Heart right ventricle (tissue), 16 donors: ENCODE results near the gene CCT8. TPM values are rescaled to one million over a fixed set of nuclear protein-coding genes. Genes with fewer than 3 reads are reported as not detected.

Source experiments
- ATAC-seq, 8 donors: fragments of 200-7000 bp; cut with Tn5 transposase; one replicate each; pipeline ENCODE4 v1.9.1; 2020; ENCODE audit warnings: mild to moderate bottlenecking in 8 of 8, moderate library complexity in 8 of 8, moderate number of reproducible peaks in 1 of 8
- DNase-seq, 2 donors: peaks; one replicate each; pipeline ENCODE4 v3.0.0-alpha.2; 2020
- H3K27ac ChIP-seq, 10 donors: fragments of 200-600 bp; sonication (generic) in 2 of 10; one replicate each; pipeline versions ENCODE4 v1.5.0 to v1.8.0; 2020 to 2022; ENCODE audit warnings: mild to moderate bottlenecking in 3 of 10
- H3K27me3 ChIP-seq, 7 donors: fragments of 200-600 bp; one replicate each; pipeline ENCODE4 v1.8.0; 2021 to 2022; ENCODE audit warnings: mild to moderate bottlenecking in 2 of 7
- H3K36me3 ChIP-seq, 9 donors: fragments of 200-600 bp; sonication (generic) in 1 of 9; one replicate each; pipeline versions ENCODE4 v1.5.0 to v1.8.0; 2020 to 2022; ENCODE audit warnings: mild to moderate bottlenecking in 2 of 9
- H3K4me1 ChIP-seq, 9 donors: fragments of 200-600 bp; sonication (generic) in 1 of 9; one replicate each; pipeline versions ENCODE4 v1.5.0 to v1.8.0; 2020 to 2022; ENCODE audit warnings: mild to moderate bottlenecking in 4 of 9
- H3K4me3 ChIP-seq, 10 donors: fragments of 200-600 bp; sonication (generic) in 2 of 10; one replicate each; pipeline versions ENCODE4 v1.5.0 to v1.8.0; 2020 to 2022; ENCODE audit warnings: mild to moderate bottlenecking in 7 of 10, moderate library complexity in 2 of 10
- H3K9me3 ChIP-seq, 11 donors: fragments of 200-600 bp in 10 of 11; sonication (generic) in 2 of 11; one replicate each; pipeline versions ENCODE4 v1.5.0 to v1.8.0; 2013 to 2022; ENCODE audit warnings: mild to moderate bottlenecking in 2 of 11, control low read depth in 1 of 11, moderate library complexity in 1 of 11
- CTCF ChIP-seq, 9 donors: fragments of 200-600 bp; sonication (generic) in 2 of 9; IDR thresholded peaks; one replicate each; pipeline versions ENCODE4 v1.5.0 to v1.8.0; 2021 to 2022; ENCODE audit warnings: antibody characterized with exemption in 9 of 9, mild to moderate bottlenecking in 5 of 9, moderate library complexity in 1 of 9
- WGBS, 2 donors: extraction: QIAGEN DNeasy Blood & Tissue Kit; methylation state at CpG; one replicate each; pipeline ENCODE4 v1.1.7; 2013; ENCODE audit warnings: inconsistent platforms in 1 of 2; 5-methylcytosine and 5-hydroxymethylcytosine counted together
- intact Hi-C, 10 donors: fragments of 100-400 bp; cut with DNase I; formaldehyde crosslinking; loops; one replicate each; pipeline versions ENCODE4 v1.11.1 to v1.14.2; 2022
- polyA plus RNA-seq, 2 donors: library from polyadenylated mRNA; stranded (reverse); fragments of 200-250 nt; gene quantifications; one replicate each; pipeline ENCODE4 v1.2.3, GENCODE V29; 2013
- total RNA-seq, 10 donors: library from RNA; stranded (reverse); fragmentation: NEBNext Ultra II Directional in 3 of 10; extraction: Animal tissue kit (Norgen Biotek cat#: 25700) in 3 of 10; gene quantifications; one replicate each; pipeline versions ENCODE4 v1.2.1 to v1.2.4, GENCODE V29; 2021 to 2023
- donor health status: Arrhythmogenic right ventricular cardiomyopathy.
- donor health status: ischemic (EF 13 %, LVEDD 7.1; RV severe dilation, severe dysfunction).
- donor health status: healthy with polysubstance abuse.
- donor health status: DM: no; HTN: yes; CAD: no.
- donor health status: DM: no; HTN: no; CAD: no.
- donor health status: ischemic (EF 25% LVEDD 6.9; RV normal size, moderate dysfunction).
- donor health status: ischemic (EF 25% LVEDD 5.7; RV mildly dilated, moderate dysfunction).
- donor health status: healthy.
- donor health status: DM: yes; HTN: yes; CAD: no.
- donor health status: Ischemic cardiomyopathy.
- donor health status: ischemic (EF 35%, LVEDD 5.7; RV mildly dilated, moderate dysfunction).
- donor health status: nonischemic (EF 11% LVEDD 7.7; RV severe dilation, severe dysfunction).
- donor health status: DM: yes; HTN: yes; CAD: no.
- donor health status: PGD.
- donor health status: ischemic (EF 29% LVEDD 5.4; RV normal size, mild dysfunction).
- donor health status: nonischemic (EF 23%, LVEDD 6.1; RV moderate dilation, normal function).

CCT8 gene
- total and polyA plus RNA-seq, 12 donors, result 75.6 to 156 (median 112) TPM

- 92 to 93% methylated on average over 2 of the region's 2 CpGs for WGBS, 2 donors
- Histone ChIP-seq H3K4me1 (peaks cover 0 to 14% (median 0%) of the 10 kb centered on the region in 9 donors), H3K27ac (no peak overlapping the region), H3K4me3 (no peak overlapping the region), H3K36me3 (peaks cover 0 to 3% (median 0%) of the 10 kb centered on the region in 9 donors), H3K9me3 (no peaks in the 10 kb centered on the region), H3K27me3 (no peaks in the 10 kb centered on the region)
- intact Hi-C loops, result no loop called here
- DNase-seq (no peak), ATAC-seq (no peak)
- no peak for TF ChIP-seq CTCF (IDR thresholded peaks at IDR 0.05)
Observed at GRCh38 chr21:29102791-29103257, 29.4 kb upstream of the CCT8 start.

- Histone ChIP-seq H3K4me3 (no peak overlapping the region), H3K27ac (peak overlapping the region in 1 of 10 donors; percentile 41), H3K36me3 (peaks cover 0 to 3% (median 0%) of the 10 kb centered on the region in 9 donors), H3K9me3 (no peaks in the 10 kb centered on the region), H3K27me3 (no peaks in the 10 kb centered on the region), H3K4me1 (peaks cover 0 to 34% (median 0%) of the 10 kb centered on the region in 9 donors)
- 74 to 79% methylated on average over 2 of the region's 2 CpGs for WGBS, 2 donors
- intact Hi-C loops, result loop anchor here in 4 of 10 donors (5.0 to 10.0 kb wide), 5 partner anchors 47 to 747 kb away; no protein-coding TSS in a partner anchor
- no peak for DNase-seq
- no peak for TF ChIP-seq CTCF (IDR thresholded peaks at IDR 0.05)
- ATAC-seq, result no peak
Observed at GRCh38 chr21:29098156-29098555, 24.7 kb upstream of the CCT8 start.

GRCh38 chr21:29096218-29097015 is 23.0 kb upstream of the CCT8 start:
- H3K9me3 ChIP-seq, result peaks cover 0 to 5% (median 0%) of the 10 kb centered on the region in 11 donors
- peak overlapping the region in 1 of 10 donors; percentile 70 for H3K27ac ChIP-seq
- peaks cover 0 to 3% (median 0%) of the 10 kb centered on the region in 9 donors for H3K36me3 ChIP-seq
- DNase-seq, result no peak
- H3K27me3 ChIP-seq, result no peaks in the 10 kb centered on the region
- WGBS, 2 donors, result 83 to 96% methylated on average over 8 of the region's 8 CpGs
- peaks cover 0 to 38% (median 0%) of the 10 kb centered on the region in 9 donors for H3K4me1 ChIP-seq
- intact Hi-C loops, result loop anchor here in 4 of 10 donors (5.0 to 10.0 kb wide), 5 partner anchors 48 to 748 kb away; no protein-coding TSS in a partner anchor
- no peak for ATAC-seq
- TF ChIP-seq CTCF (IDR thresholded peaks at IDR 0.05), result no peak
- no peak overlapping the region for H3K4me3 ChIP-seq

GRCh38 chr21:29092102-29092959 is 18.9 kb upstream of the CCT8 start:
- peaks cover 0 to 3% (median 0%) of the 10 kb centered on the region in 9 donors for H3K36me3 ChIP-seq
- H3K27me3 ChIP-seq, result no peaks in the 10 kb centered on the region
- DNase-seq (no peak), ATAC-seq (peak in 6 of 8 donors; percentile 19 to 59 (median 28))
- no peak overlapping the region for H3K4me3 ChIP-seq
- intact Hi-C loops, result loop anchor here in 8 of 10 donors (5.0 to 10.0 kb wide), 9 partner anchors 35 to 760 kb away; no protein-coding TSS in a partner anchor
- TF ChIP-seq CTCF (IDR thresholded peaks at IDR 0.05), result no peak
- H3K27ac ChIP-seq, result peak overlapping the region in 3 of 10 donors; percentile 10 to 39 (median 29)
- peaks cover 0 to 5% (median 0%) of the 10 kb centered on the region in 11 donors for H3K9me3 ChIP-seq
- WGBS, 2 donors, result 56 to 67% methylated on average over 9 of the region's 9 CpGs
- peaks cover 0 to 40% (median 0%) of the 10 kb centered on the region in 9 donors for H3K4me1 ChIP-seq
